A673 (cell line): ENCODE results near the gene TPK1. TPM values are rescaled to one million over a fixed set of nuclear protein-coding genes. Genes with fewer than 3 reads are reported as not detected.

ENCODE experiments used
- BruUV-seq: library from RNA; stranded (reverse); fragments of 400-500 nt; replicated peaks from 2 replicates; lab custom pipeline; 2021; lab: Mats Ljungman, UMichigan
- CTCF ChIA-PET: fragments of 300-600 bp; sonication (Branson Sonifier 250); formaldehyde crosslinking; loops from one replicate; lab custom pipeline; 2022; ENCODE audit warnings: antibody characterized with exemption; lab: Charles Lee
- POLR2A ChIA-PET: fragments of 300-600 bp; sonication (Branson Sonifier 250); formaldehyde crosslinking; loops from one replicate; lab custom pipeline; 2022; ENCODE audit warnings: antibody characterized with exemption; ENCODE audit not compliant: low non-redundant PET; lab: Charles Lee
- DNase-seq: peaks from one replicate; pipeline ENCODE4 v3.0.0-alpha.2; 2015; ENCODE audit warnings: low spot score
- H3K27ac ChIP-seq: fragments of 200-600 bp; sonication (generic); 2 replicates; pipeline ENCODE4 v1.5.1; 2016; ENCODE audit warnings: mixed run types, low read depth, mild to moderate bottlenecking, mixed read lengths, antibody characterized with exemption, low read length; ENCODE audit not compliant: poor library complexity, severe bottlenecking
- H3K27me3 ChIP-seq: fragments of 200-600 bp; sonication (generic); replicated peaks from 2 replicates; pipeline ENCODE4 v1.6.1; 2017; ENCODE audit warnings: mixed run types, low read depth, mild to moderate bottlenecking, mixed read lengths, antibody characterized with exemption, low read length; ENCODE audit not compliant: insufficient read depth, poor library complexity
- H3K36me3 ChIP-seq: fragments of 200-600 bp; sonication (generic); 2 replicates; pipeline ENCODE4 v1.6.1; 2016; ENCODE audit warnings: mixed run types, mild to moderate bottlenecking, mixed read lengths, antibody characterized with exemption, low read length; ENCODE audit not compliant: insufficient read depth, poor library complexity, severe bottlenecking
- H3K4me1 ChIP-seq: fragments of 200-600 bp; sonication (generic); 2 replicates; pipeline ENCODE4 v1.6.1; 2017; ENCODE audit warnings: mixed run types, mild to moderate bottlenecking, mixed read lengths, antibody characterized with exemption, low read length; ENCODE audit not compliant: insufficient read depth, poor library complexity, severe bottlenecking
- H3K4me3 ChIP-seq: fragments of 200-600 bp; sonication (generic); 2 replicates; pipeline ENCODE4 v1.5.1; 2016; ENCODE audit warnings: low read depth, mixed run types, mild to moderate bottlenecking, mixed read lengths, low read length; ENCODE audit not compliant: poor library complexity, severe bottlenecking
- H3K9me3 ChIP-seq: fragments of 200-600 bp; sonication (generic); 2 replicates; pipeline ENCODE4 v1.6.1; 2016; ENCODE audit warnings: mixed run types, low read depth, mild to moderate bottlenecking, mixed read lengths, antibody characterized with exemption, low read length; ENCODE audit not compliant: poor library complexity, severe bottlenecking
- EZH2 ChIP-seq: fragments of 200-600 bp; sonication (generic); IDR thresholded peaks from 2 replicates; pipeline ENCODE4 v1.6.1; 2017; ENCODE audit warnings: borderline replicate concordance, low read depth, mild to moderate bottlenecking, mixed read lengths, antibody characterized with exemption, low read length; ENCODE audit not compliant: poor library complexity, severe bottlenecking
- intact Hi-C: fragments of 100-400 bp; cut with micrococcal nuclease; formaldehyde crosslinking; loops from one replicate; pipeline ENCODE4 v1.10.0; 2022; ENCODE audit not compliant: unreplicated experiment
- total RNA-seq: library from RNA; stranded (reverse); gene quantifications from 2 replicates; pipeline ENCODE4 v1.2.3, GENCODE V29; 2021
- TF ChIP-seq, protein P1 (sequence below): fragments of 300-800, 200-600 bp; sonication (generic); conservative IDR thresholded peaks from 2 replicates; pipeline ENCODE4 v1.5.1; 2017; ENCODE audit warnings: low read depth, mild to moderate bottlenecking, antibody characterized with exemption, low read length, moderate library complexity, mixed read lengths

The TPK1 gene
- total RNA-seq, 1 experiment from 2014 or later, result 3.5 TPM

DNA sequence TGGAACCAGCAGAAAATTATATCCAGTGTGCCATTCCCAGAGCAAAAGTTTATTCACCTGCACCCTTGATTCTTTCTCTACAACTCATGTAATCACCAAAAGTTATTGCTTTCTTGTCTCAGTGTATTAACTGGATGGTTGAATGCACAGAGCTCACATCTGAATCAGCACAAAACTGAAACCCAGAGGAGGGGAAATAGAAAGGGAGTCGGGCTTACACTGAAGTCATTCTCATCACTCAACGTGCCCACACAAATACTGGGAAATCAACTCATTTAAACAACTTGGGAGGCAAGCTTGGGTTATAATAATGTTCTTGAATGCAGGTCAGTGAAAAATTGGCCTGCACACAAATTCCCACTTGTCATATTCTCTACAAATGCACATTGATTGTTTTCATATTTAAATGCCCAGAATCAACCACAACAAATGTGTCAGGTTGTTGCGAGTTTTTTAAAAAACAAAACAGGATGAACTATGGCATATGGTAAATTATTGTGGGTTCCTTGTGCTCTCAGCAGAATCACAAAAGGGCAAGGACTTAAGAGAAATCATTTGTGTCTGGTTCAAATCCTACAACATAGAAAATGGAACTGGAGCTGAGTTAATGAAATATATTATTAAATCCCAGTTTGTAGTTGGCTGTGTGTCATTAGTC, 306.5 kb downstream of the TPK1 start:
- TF ChIP-seq, protein P1, sequence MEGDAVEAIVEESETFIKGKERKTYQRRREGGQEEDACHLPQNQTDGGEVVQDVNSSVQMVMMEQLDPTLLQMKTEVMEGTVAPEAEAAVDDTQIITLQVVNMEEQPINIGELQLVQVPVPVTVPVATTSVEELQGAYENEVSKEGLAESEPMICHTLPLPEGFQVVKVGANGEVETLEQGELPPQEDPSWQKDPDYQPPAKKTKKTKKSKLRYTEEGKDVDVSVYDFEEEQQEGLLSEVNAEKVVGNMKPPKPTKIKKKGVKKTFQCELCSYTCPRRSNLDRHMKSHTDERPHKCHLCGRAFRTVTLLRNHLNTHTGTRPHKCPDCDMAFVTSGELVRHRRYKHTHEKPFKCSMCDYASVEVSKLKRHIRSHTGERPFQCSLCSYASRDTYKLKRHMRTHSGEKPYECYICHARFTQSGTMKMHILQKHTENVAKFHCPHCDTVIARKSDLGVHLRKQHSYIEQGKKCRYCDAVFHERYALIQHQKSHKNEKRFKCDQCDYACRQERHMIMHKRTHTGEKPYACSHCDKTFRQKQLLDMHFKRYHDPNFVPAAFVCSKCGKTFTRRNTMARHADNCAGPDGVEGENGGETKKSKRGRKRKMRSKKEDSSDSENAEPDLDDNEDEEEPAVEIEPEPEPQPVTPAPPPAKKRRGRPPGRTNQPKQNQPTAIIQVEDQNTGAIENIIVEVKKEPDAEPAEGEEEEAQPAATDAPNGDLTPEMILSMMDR, result no peak
- no peak for TF ChIP-seq EZH2
- BruUV-seq, result no TSS peak
- POLR2A ChIA-PET, result no interaction called here
- Histone ChIP-seq H3K9me3 (no peaks in the 10 kb centered on the region), H3K36me3 (no peaks in the 10 kb centered on the region), H3K27ac (no peak overlapping the region), H3K4me1 (no peaks in the 10 kb centered on the region), H3K27me3 (no peaks in the 10 kb centered on the region), H3K4me3 (no peak overlapping the region)
- intact Hi-C loops, result no loop called here
- no peak for DNase-seq
- CTCF ChIA-PET, result no interaction called here

DNA sequence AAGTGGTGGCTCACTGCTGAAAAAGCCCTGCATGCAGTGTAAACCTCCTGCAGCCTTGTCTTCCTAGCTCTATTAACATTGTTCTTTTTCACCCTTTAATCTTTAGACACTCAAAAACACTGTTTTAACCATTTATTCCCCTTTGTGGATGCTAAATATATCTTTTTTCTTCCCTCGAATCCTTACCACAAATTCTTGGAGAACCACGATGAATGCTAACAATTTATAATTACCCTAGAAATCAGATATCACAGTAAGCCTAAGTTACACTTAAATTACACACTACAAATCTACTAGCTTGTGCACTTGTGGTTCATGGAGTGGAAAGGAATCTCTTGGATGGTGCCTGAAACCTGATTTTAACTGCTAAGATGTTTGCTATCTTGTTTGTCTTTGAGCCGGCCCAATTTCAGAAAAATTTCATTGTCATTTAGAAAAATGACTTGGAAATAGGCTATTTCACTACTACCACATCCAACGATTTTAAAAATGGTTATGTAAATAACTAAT, 307.3 kb downstream of the TPK1 start:
- H3K9me3 ChIP-seq, result no peaks in the 10 kb centered on the region
- no peaks in the 10 kb centered on the region for H3K36me3 ChIP-seq
- H3K4me1 ChIP-seq, result no peaks in the 10 kb centered on the region
- BruUV-seq, result no TSS peak
- CTCF ChIA-PET, result no interaction called here
- DNase-seq, result no peak
- H3K4me3 ChIP-seq, result no peak overlapping the region
- H3K27ac ChIP-seq, result no peak overlapping the region
- no peaks in the 10 kb centered on the region for H3K27me3 ChIP-seq
- TF ChIP-seq, protein P1, result no peak
- TF ChIP-seq EZH2, result no peak
- intact Hi-C loops, result no loop called here
- POLR2A ChIA-PET, result no interaction called here

DNA sequence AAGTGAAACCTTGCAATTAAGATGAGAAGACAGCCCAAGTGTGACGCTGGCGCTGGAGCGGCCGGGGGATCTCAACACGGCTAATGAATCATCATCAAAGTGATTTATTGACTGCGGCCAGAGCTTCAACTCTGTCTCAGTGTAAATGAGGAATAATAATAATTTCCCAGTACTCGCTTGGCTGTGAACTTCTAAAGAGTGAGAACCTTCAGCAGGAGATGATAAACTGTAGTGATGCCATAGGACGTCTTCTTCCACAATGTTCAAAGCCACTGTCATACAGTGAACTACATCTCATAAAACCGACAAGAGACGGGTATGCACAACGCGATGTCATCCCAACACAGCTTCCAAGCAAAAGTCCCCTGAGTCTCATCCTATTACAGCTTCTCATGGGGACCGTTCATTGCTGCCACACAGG, 308.8 kb downstream of the TPK1 start:
- no peak overlapping the region for H3K4me3 ChIP-seq
- no peaks in the 10 kb centered on the region for H3K36me3 ChIP-seq
- TF ChIP-seq EZH2, result no peak
- TF ChIP-seq, protein P1, result no peak
- no peaks in the 10 kb centered on the region for H3K27me3 ChIP-seq
- H3K27ac ChIP-seq, result no peak overlapping the region
- no TSS peak for BruUV-seq
- no peak for DNase-seq
- H3K4me1 ChIP-seq, result no peaks in the 10 kb centered on the region
- intact Hi-C loops, result no loop called here
- H3K9me3 ChIP-seq, result no peaks in the 10 kb centered on the region
- CTCF ChIA-PET, result no interaction called here
- POLR2A ChIA-PET, result no interaction called here
